A673 (cell line): Measurements from ENCODE around the gene GALNT9.

Source experiments
- EZH2 ChIP-seq: fragments of 200-600 bp; sonication (generic); IDR thresholded peaks from 2 replicates; pipeline ENCODE4 v1.6.1; 2017; ENCODE audit warnings: borderline replicate concordance, low read depth, mild to moderate bottlenecking, mixed read lengths, antibody characterized with exemption, low read length; ENCODE audit not compliant: poor library complexity, severe bottlenecking
- TF ChIP-seq, protein P1 (sequence below): fragments of 300-800, 200-600 bp; sonication (generic); conservative IDR thresholded peaks from 2 replicates; pipeline ENCODE4 v1.5.1; 2017; ENCODE audit warnings: low read depth, mild to moderate bottlenecking, antibody characterized with exemption, low read length, moderate library complexity, mixed read lengths

GRCh38 chr12:132374612-132375445 is 45.4 kb upstream of the GALNT9 start:
- TF ChIP-seq, protein P1, sequence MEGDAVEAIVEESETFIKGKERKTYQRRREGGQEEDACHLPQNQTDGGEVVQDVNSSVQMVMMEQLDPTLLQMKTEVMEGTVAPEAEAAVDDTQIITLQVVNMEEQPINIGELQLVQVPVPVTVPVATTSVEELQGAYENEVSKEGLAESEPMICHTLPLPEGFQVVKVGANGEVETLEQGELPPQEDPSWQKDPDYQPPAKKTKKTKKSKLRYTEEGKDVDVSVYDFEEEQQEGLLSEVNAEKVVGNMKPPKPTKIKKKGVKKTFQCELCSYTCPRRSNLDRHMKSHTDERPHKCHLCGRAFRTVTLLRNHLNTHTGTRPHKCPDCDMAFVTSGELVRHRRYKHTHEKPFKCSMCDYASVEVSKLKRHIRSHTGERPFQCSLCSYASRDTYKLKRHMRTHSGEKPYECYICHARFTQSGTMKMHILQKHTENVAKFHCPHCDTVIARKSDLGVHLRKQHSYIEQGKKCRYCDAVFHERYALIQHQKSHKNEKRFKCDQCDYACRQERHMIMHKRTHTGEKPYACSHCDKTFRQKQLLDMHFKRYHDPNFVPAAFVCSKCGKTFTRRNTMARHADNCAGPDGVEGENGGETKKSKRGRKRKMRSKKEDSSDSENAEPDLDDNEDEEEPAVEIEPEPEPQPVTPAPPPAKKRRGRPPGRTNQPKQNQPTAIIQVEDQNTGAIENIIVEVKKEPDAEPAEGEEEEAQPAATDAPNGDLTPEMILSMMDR: no peak
- no peak for TF ChIP-seq EZH2
